Neuron (in vitro differentiated cells): ENCODE results near the gene EHBP1L1.

Experiments used
- H2AFZ ChIP-seq: one replicate; pipeline ENCODE4 v1.6.1; 2013; ENCODE audit warnings: low read depth, mild to moderate bottlenecking, inconsistent platforms, low read length, moderate library complexity
- H3K27me3 ChIP-seq: one replicate; pipeline ENCODE4 v1.6.1; 2013; ENCODE audit warnings: low read length; ENCODE audit not compliant: insufficient read depth
- H3K36me3 ChIP-seq: one replicate; pipeline ENCODE4 v1.6.1; 2013; ENCODE audit warnings: low read length; ENCODE audit not compliant: insufficient read depth
- H3K4me1 ChIP-seq: one replicate; pipeline ENCODE4 v1.6.1; 2013; ENCODE audit warnings: low read length; ENCODE audit not compliant: insufficient read depth
- H3K4me3 ChIP-seq: 2 replicates; pipeline ENCODE4 v1.5.1; 2013; ENCODE audit warnings: mild to moderate bottlenecking, low read length, moderate library complexity
- H3K9me3 ChIP-seq: one replicate; pipeline ENCODE4 v1.6.1; 2013; ENCODE audit warnings: low read length

The EHBP1L1 gene

GRCh38 chr11:65552388-65552951, 23.4 kb upstream of the EHBP1L1 start:
- Histone ChIP-seq H3K27me3 (no peaks in the 10 kb centered on the region), H2AFZ (no peak overlapping the region), H3K4me1 (peaks cover 17% of the 10 kb centered on the region), H3K4me3 (no peak overlapping the region), H3K9me3 (no peaks in the 10 kb centered on the region), H3K36me3 (no peaks in the 10 kb centered on the region)

- Histone ChIP-seq H3K27me3 (no peaks in the 10 kb centered on the region), H3K36me3 (no peaks in the 10 kb centered on the region), H3K9me3 (no peaks in the 10 kb centered on the region), H3K4me3 (no peak overlapping the region), H2AFZ (no peak overlapping the region), H3K4me1 (peaks cover 18% of the 10 kb centered on the region)
Measured at GRCh38 chr11:65553301-65554001, 22.4 kb upstream of the EHBP1L1 start.

- Histone ChIP-seq H3K4me3 (no peak overlapping the region), H3K27me3 (no peaks in the 10 kb centered on the region), H3K4me1 (peaks cover 24% of the 10 kb centered on the region), H3K9me3 (no peaks in the 10 kb centered on the region), H2AFZ (no peak overlapping the region), H3K36me3 (no peaks in the 10 kb centered on the region)
Measured at GRCh38 chr11:65554057-65554818, 21.6 kb upstream of the EHBP1L1 start.

DNA sequence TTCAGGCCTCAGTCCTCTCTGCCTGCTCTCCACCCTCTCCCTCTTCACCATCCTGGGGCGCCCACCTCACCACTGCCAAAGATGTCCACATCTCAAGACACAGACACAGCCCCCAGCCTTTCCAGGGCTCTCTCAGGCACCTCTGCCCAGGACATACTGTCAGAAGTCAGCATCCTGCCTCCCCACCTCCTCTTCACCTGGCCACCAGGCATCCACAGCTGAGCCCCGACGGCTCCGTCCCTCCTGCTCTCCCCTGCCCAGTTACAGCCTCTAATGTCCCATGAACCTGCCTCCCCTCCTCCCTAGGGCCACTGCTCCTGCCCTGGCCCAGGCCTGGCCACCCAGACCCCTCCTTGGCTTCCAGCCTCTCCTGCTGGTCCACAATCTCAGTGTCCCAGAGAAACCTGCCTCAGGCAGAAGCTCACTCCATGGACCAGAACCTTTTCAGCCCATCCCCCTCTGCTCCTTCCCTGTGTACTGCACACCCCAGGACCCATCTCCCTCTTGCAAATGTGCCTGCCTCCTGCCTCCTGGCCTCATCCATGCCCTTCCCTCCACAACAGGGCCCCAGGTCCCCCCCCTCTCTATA, 20.9 kb upstream of the EHBP1L1 start:
- H3K9me3 ChIP-seq, result no peaks in the 10 kb centered on the region
- no peaks in the 10 kb centered on the region for H3K36me3 ChIP-seq
- no peaks in the 10 kb centered on the region for H3K27me3 ChIP-seq
- H2AFZ ChIP-seq, result no peak overlapping the region
- peaks cover 29% of the 10 kb centered on the region for H3K4me1 ChIP-seq
- no peak overlapping the region for H3K4me3 ChIP-seq

DNA sequence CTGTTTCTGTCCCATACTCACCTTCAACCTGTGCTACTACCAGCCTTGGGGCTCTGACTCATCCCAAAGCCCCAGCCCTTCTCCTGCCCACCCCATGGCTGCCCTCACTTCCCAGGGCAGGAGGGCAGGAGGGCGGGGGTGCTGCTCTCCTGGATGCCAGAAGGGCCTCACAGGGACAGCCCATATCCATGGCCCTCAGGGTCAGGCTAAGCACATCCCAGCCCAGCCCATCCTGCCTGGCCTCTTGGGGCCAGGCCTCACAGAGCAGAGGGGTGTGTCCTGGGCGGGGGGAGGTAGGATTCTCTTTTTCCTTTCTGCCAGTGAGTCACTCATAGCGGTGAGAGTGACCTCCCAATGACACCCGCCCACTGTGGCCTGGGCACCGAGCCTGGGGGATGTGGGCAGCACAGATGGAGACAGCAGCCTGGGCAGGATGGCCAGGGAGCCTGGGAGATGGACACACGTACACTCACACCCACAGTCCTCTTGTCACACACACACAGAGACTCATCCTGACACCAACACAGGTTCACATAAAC, 20.1 kb upstream of the EHBP1L1 start:
- Histone ChIP-seq H3K4me1 (peaks cover 35% of the 10 kb centered on the region), H3K9me3 (no peaks in the 10 kb centered on the region), H3K27me3 (no peaks in the 10 kb centered on the region), H2AFZ (no peak overlapping the region), H3K36me3 (no peaks in the 10 kb centered on the region), H3K4me3 (no peak overlapping the region)

DNA sequence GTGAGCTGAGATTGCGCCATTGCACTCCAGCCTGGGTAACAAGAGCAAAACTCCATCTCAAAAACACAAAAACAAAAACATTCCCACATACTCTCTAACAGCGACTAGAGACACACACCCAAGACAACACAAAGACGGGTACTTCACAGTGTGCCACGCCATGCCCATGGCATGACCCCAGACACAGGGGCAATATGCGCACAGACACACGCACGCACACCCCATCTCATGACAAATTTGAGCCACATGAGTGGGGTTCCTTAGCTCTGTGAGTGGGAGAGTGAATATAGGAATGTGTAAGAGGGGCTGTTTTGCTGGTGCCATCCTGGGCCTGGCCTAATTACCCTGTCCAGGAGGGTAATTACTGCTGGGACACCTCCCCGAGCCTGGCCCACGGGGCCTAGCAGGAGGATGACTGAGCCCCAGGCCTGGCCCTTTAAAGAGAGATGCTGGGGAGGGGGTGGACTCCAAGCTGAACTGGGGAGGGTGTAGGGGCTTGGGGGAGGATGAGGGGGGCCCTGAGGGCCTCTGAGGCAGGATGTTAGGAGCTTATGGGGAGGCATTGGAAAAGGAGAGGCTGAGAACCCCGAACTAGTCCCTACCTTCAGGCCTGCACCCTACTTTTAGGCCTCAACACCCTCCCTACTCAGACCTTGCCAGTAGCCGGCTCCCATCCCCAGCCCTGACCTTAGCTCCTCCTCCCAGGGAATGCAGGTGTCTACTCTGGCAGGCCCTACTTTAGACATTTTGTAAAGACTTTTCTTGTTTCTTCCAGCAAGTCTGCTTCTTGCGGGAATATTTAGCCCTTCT, 19.2 kb upstream of the EHBP1L1 start:
- H2AFZ ChIP-seq, result peak overlapping the region; percentile 8
- H3K4me3 ChIP-seq, result peak overlapping the region; percentile 52
- peaks cover 44% of the 10 kb centered on the region for H3K4me1 ChIP-seq
- no peaks in the 10 kb centered on the region for H3K9me3 ChIP-seq
- no peaks in the 10 kb centered on the region for H3K36me3 ChIP-seq
- no peaks in the 10 kb centered on the region for H3K27me3 ChIP-seq

DNA sequence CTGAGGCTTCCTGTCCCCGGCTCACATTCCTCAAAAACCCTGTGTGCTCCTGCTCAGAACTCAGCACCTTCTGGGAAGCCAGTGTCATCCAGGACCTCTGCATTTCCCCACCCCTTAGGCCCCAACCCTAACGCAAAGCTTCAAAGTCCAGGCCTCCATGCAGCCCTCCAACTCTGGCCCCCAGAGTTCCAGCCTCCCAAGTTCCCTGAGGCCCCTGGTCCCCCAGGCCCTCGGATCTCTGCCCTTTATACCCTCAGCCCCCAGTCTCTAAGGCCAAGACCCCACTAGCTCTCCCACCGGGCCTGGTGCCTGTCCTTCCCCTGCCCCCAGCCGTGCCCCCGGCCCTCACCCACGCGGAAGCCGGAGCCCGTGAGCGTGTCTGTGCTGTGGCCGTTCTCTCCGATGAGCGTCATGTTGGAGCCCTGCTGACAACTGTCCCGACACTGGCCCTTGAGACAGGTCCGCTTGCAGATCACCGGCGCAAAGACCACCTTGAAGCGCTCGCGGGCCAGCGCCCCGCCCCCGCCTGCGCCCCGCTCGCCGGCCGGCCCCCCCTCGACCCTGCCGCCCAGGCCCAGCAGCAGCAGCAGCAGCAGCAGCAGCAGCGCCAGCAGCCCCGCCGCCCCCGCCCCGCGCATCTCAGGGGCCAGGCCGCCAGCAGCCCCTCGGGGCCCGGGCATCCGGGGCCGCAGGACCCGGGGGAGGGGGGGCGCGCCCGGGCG, 18.4 kb upstream of the EHBP1L1 start:
- Histone ChIP-seq H3K9me3 (no peaks in the 10 kb centered on the region), H3K27me3 (no peaks in the 10 kb centered on the region), H2AFZ (peak overlapping the region; percentile 13), H3K36me3 (no peaks in the 10 kb centered on the region), H3K4me3 (peak overlapping the region; percentile 52), H3K4me1 (peaks cover 45% of the 10 kb centered on the region)

GRCh38 chr11:65558002-65558929, 17.6 kb upstream of the EHBP1L1 start, which contains the start of gene LTBP3:
Gene LTBP3, minus strand, starts transcription at chr11:65558359. Its CDS starts 400 bp downstream, at chr11:65557959.
- Histone ChIP-seq H3K27me3 (no peaks in the 10 kb centered on the region), H3K9me3 (no peaks in the 10 kb centered on the region), H3K4me1 (peaks cover 45% of the 10 kb centered on the region), H3K4me3 (peak within 1 kb of the TSS; percentile 52), H3K36me3 (no peaks in the 10 kb centered on the region), H2AFZ (peak within 1 kb of the TSS; percentile 13)

DNA sequence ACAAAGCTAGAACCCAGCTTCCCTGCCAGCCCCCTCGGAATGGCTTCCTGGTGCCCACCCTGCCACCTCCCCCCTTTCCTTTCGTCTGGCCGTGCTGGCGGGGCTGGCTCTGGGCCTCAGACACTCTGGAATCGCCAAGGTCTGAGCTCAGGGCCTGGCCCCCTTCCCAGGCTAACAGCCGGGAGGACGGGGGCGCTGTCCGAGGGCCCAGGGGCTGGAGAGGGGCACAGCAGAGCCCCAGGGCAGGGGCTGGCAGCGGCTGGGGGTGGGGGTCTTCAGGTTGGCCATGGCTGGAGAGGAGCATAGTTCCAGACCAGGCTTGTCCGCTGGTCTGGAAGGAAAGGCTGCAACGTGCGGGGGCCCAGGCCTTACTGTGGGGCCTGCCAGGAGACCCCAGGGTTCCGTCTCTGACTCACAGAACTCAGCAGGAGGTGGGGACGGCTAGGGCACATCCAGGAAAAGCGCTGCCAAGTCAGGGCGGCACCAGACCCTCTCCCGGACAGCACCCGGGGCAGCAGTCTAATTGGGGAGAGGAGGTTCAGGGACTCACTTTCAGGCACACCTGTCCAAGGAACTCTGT, 16.8 kb upstream of the EHBP1L1 start:
- Histone ChIP-seq H3K4me3 (peak overlapping the region; percentile 52), H3K9me3 (no peaks in the 10 kb centered on the region), H3K36me3 (no peaks in the 10 kb centered on the region), H3K4me1 (peaks cover 45% of the 10 kb centered on the region), H2AFZ (peak overlapping the region; percentile 13), H3K27me3 (no peaks in the 10 kb centered on the region)

GRCh38 chr11:65559535-65559934, 16.3 kb upstream of the EHBP1L1 start:
- no peaks in the 10 kb centered on the region for H3K27me3 ChIP-seq

GRCh38 chr11:65559951-65560537, 15.8 kb upstream of the EHBP1L1 start:
- Histone ChIP-seq H3K9me3 (no peaks in the 10 kb centered on the region), H2AFZ (no peak overlapping the region), H3K4me3 (no peak overlapping the region), H3K27me3 (no peaks in the 10 kb centered on the region), H3K4me1 (peaks cover 45% of the 10 kb centered on the region), H3K36me3 (no peaks in the 10 kb centered on the region)

More at GRCh38 chr11:65559535-65559934, 16.3 kb upstream of the EHBP1L1 start:
- Histone ChIP-seq H3K4me3 (no peak overlapping the region), H3K4me1 (peaks cover 45% of the 10 kb centered on the region), H2AFZ (no peak overlapping the region), H3K9me3 (no peaks in the 10 kb centered on the region), H3K36me3 (no peaks in the 10 kb centered on the region)
